ENCODE results near the gene SULF2.

DNA sequence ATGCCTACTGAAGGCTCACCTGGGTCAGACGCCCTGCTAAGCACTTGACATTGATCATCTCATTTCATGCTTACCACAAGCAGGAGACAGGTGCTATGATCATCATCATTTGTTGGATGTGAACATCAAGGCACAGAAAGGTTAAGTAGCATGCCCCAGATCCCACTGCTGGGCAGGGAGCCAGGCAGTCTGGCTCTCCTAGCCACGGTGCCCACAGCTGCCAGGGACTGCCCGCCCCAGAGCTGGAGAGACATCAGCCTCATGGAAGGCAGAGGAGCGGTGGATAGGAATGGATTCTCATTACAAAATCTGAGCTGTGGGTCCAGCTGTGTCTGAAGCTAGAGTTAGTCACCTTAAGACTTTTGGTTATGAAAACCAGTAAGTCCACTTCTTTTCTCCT lies 3.6 kb downstream of the SULF2 start:
- TF ChIP-seq U2AF2 (IDR thresholded peaks at IDR 0.05; ENCODE audit: low read depth, low read length): no peak
- TF ChIP-seq ZZZ3 (CRISPR knock-in tag; IDR thresholded peaks at IDR 0.05; ENCODE audit: borderline replicate concordance): no peak
- TF ChIP-seq RAD51 (IDR thresholded peaks at IDR 0.05; ENCODE audit: borderline replicate concordance): no peak
- no peak for TF ChIP-seq ZBTB7B (CRISPR knock-in tag; IDR thresholded peaks at IDR 0.05)
- TF ChIP-seq, protein P1, sequence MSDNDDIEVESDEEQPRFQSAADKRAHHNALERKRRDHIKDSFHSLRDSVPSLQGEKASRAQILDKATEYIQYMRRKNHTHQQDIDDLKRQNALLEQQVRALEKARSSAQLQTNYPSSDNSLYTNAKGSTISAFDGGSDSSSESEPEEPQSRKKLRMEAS (IDR thresholded peaks at IDR 0.05): no peak
- no peak for TF ChIP-seq ZNF501 (CRISPR knock-in tag; IDR thresholded peaks at IDR 0.05)
- no peak for TF ChIP-seq MBNL3 (CRISPR knock-in tag; conservative IDR thresholded peaks at IDR 0.05)
- TF ChIP-seq REXO4 (CRISPR knock-in tag; IDR thresholded peaks at IDR 0.05; ENCODE audit: borderline replicate concordance): no peak

All from HepG2 (cell line).